ENCODE data around the gene UBE3A.
A peak's percentile ranks its signal among the peaks of the same experiment; 100 is the strongest.
"Not testable (repeated sequence)": the region's sequence is repeated elsewhere in the genome, so short reads cannot be mapped to it uniquely, and the experiment has no call there.

The UBE3A gene

DNA sequence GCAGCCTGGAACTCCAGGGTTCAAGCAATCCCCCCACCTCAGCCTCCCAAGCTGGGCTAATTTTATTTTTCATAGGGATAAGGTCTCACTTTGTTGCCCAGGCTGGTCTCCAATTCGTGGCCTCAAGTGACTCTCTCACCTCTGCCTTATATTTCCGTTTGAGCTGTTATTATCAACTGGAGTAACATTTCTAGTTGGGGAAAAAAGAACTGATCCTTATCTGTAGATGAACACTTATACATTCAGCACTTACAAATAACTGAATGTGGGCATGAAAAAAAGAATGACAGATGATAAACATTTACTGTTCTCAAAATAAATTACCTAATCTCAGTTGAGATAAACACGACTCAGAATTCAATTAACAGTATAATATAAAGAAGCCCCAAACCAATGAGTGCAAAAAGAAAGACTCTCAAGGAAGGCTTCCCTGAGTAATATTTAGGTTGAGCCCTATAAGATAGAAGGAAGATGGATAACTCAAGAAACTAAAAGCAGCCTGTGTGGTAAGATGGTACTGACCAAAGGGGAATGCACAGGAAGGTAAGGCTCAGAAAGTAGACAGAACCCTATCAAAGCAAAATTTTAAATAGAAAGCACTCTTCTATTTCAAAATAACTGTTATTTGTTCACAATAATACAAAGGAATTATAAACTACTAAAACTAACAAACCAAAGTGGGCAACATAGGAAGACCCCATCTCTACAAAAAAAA lies 11.8 kb downstream of the UBE3A start:
- no peak for TF ChIP-seq ZNF274 (IDR thresholded peaks at IDR 0.05; ENCODE audit: low read depth, low read length)

DNA sequence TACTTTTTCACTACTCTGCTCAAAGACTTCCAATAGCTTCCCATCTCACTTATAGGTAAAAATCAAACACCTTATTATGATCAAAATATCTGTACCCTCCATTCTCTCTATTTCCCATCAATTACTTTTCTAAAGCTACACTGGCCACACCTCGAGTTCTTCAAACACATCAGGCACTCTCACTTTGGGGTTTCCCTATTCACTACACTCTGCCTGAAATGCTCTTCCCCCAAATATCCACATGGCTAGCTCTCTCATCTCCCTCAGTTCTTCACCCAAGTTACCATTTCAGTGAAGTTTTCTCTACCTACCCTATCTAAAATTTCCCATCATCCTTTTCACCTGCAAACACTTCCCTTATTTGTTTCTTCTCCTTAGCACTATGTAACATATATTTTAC lies 14.8 kb downstream of the UBE3A start:
- no peak for TF ChIP-seq ZNF274 (IDR thresholded peaks at IDR 0.05; ENCODE audit: low read depth, low read length)

More for the DNA sequence above, 11.8 kb downstream of the UBE3A start:
- H3K4me3 ChIP-seq (ENCODE audit: low read length), result no peak overlapping the region

DNA sequence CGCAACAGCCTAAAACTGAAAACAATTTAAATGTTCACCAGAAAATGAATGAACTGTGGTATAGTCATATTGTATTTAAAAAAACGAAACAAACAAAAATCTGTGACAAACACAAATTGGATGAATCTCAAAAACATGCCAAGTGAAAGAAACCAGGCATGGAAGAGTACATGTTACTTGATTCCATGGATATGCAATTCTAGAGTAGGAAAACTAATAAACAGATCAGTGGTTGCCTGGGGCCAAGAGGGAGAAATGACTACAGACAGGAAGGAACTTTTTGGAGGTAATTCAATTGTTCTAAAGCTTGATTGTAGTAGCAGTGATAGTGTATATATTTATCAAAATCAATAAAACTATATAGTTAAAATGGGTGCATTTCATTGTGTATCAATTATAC lies 16.8 kb downstream of the UBE3A start:
- TF ChIP-seq ZNF274 (IDR thresholded peaks at IDR 0.05; ENCODE audit: low read depth, low read length), result no peak
- H3K4me3 ChIP-seq (ENCODE audit: low read length), result no peak overlapping the region

More for the DNA sequence above, 14.8 kb downstream of the UBE3A start:
- H3K4me3 ChIP-seq (ENCODE audit: low read length), result no peak overlapping the region

- no peak for TF ChIP-seq ZNF274 (IDR thresholded peaks at IDR 0.05; ENCODE audit: low read depth, low read length)
- no peak overlapping the region for H3K4me3 ChIP-seq (ENCODE audit: low read length)
Observed at GRCh38 chr15:25418202-25418601, 20.6 kb downstream of the UBE3A start.

DNA sequence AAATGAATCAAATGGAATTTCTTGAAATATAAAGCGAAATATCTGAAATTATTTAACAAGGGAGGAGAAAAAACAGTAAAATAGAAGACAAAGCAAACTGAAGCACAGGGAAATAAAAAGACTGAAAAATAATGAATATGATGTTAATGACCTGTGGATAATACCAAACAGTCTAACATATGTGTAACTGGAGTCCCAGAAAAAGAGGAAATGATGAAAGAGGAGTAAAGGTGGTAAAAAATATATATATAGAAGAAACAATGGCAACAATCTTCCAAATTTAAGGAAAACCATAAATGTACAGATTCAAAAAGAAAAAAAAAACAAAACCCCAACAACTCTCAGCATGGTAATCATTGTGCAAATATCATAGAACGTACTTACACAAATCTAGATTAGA lies 21.2 kb downstream of the UBE3A start:
- H3K4me3 ChIP-seq (ENCODE audit: low read length), result no peak overlapping the region
- TF ChIP-seq ZNF274 (IDR thresholded peaks at IDR 0.05; ENCODE audit: low read depth, low read length), result no peak

GRCh38 chr15:25416693-25417092 lies 22.1 kb downstream of the UBE3A start:
- peak overlapping the region; percentile 30; the same call in 1 of the 2 replicates for H3K4me3 ChIP-seq (ENCODE audit: low read length)
- TF ChIP-seq ZNF274 (IDR thresholded peaks at IDR 0.05; ENCODE audit: low read depth, low read length), result no peak

- no peak for TF ChIP-seq ZNF274 (IDR thresholded peaks at IDR 0.05; ENCODE audit: low read depth, low read length)
- no peak overlapping the region for H3K4me3 ChIP-seq (ENCODE audit: low read length)
Observed at GRCh38 chr15:25415707-25416106, 23.1 kb downstream of the UBE3A start.

- no peak for TF ChIP-seq ZNF274 (IDR thresholded peaks at IDR 0.05; ENCODE audit: low read depth, low read length)
- H3K4me3 ChIP-seq (ENCODE audit: low read length), result no peak overlapping the region
Observed at GRCh38 chr15:25415217-25415616, 23.6 kb downstream of the UBE3A start.

DNA sequence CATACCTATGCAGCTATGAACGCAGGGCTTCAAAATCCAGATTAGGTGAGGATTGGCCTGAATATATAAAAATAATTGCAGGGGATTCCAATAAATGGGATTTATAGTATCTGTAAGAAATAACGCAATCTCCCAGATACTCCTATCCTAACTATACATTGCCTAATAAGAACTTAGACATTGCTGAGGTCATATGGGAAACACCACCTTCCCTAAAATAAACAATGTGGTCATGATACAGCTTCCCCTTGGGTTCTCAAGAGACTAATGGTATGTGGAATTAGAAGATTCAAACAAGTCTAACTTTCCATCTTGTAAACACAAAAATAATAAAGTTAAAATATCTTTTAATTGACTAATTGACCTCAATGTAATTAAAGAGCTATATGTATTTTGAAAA lies 28.2 kb downstream of the UBE3A start:
- no peak for TF ChIP-seq ZNF274 (IDR thresholded peaks at IDR 0.05; ENCODE audit: low read depth, low read length)
- H3K4me3 ChIP-seq (ENCODE audit: low read length), result no peak overlapping the region

GRCh38 chr15:25409731-25410130 lies 29.1 kb downstream of the UBE3A start:
- H3K4me3 ChIP-seq (ENCODE audit: low read length), result not testable (repeated sequence)

DNA sequence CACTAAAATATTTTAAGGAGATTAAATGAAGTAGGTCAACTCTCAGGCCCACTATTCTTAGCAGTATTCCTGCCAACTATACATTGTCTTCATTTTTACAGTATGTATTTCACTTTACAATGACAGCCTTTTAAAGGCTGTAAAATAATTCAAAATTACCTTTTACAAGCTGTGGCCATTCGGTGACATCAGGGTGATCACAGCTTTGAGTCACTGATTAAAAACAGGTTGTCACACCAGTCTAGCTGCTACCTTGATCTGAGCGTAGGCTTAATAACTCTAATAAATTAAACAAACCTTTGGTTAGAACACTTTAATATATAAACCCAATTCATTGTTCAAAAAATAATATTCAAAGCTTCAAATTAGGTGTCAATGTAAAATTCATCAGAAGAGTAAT lies 29.9 kb downstream of the UBE3A start:
- no peak overlapping the region for H3K4me3 ChIP-seq (ENCODE audit: low read length)
- no peak for TF ChIP-seq ZNF274 (IDR thresholded peaks at IDR 0.05; ENCODE audit: low read depth, low read length)

- no peak overlapping the region for H3K4me3 ChIP-seq (ENCODE audit: low read length)
- TF ChIP-seq ZNF274 (IDR thresholded peaks at IDR 0.05; ENCODE audit: low read depth, low read length), result no peak
Observed at GRCh38 chr15:25408428-25408827, 30.4 kb downstream of the UBE3A start.

DNA sequence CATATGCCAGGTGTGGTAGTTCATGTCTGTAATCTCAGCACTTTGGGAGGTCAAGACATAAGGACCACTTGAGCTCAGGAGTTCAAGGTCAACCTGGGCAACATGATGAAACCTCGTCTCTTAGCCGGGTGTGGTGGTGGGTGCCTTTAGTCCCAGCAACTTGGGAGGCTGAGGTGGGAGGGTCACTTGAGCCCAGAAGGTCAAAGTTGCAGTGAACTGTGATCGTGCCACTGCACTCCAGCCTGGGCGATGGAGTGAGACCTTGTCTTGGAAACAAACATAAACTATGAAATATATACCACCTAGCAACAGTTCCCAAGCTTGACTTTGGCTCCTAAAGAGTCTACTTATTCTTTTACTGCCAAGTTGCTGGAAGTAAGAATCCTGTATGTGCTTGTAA lies 30.9 kb downstream of the UBE3A start:
- no peak for TF ChIP-seq ZNF274 (IDR thresholded peaks at IDR 0.05; ENCODE audit: low read depth, low read length)

DNA sequence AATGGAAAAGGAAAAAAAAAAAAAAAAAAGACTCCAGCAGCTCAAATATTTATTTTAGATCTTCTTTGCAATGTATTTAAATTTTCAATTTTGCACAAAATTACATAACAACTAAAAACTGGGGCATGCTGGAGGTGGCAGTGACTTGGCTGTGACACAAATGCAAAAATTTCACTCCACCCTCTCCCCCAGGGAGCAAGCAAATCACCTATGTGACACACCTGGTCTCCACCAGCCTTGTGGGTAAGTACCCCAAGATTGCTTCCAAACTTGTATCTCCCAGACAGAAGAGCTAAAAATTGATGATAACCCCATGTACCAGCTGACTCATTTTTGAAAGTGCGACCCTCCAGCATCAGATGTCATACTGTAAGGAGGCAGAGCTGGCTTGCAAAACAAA lies 32.0 kb downstream of the UBE3A start:
- H3K4me3 ChIP-seq (ENCODE audit: low read length), result no peak overlapping the region
- no peak for TF ChIP-seq ZNF274 (IDR thresholded peaks at IDR 0.05; ENCODE audit: low read depth, low read length)

More for the DNA sequence above, 30.9 kb downstream of the UBE3A start:
- H3K4me3 ChIP-seq (ENCODE audit: low read length), result no peak overlapping the region

DNA sequence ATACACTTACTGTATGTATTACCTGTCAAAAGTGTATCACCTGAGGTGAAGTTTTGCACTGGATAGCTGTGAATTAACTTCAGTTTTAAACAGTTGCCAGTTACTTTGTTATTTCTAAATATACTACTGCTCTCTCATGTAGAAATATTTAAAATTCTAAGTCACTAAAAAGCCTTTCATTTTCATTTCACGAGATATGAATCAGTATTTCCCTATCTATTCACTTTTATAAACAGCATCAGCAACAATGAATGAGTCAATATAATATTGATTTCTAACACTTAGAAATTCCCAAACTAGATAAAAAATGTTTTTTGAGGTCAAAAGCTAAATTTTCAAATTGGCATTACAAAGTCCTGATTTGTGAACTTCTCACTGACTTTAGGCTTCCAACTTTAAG lies 32.6 kb downstream of the UBE3A start:
- no peak overlapping the region for H3K4me3 ChIP-seq (ENCODE audit: low read length)
- no peak for TF ChIP-seq ZNF274 (IDR thresholded peaks at IDR 0.05; ENCODE audit: low read depth, low read length)

GRCh38 chr15:25403771-25404170 lies 35.1 kb downstream of the UBE3A start:
- H3K4me3 ChIP-seq (ENCODE audit: low read length), result no peak overlapping the region
- TF ChIP-seq ZNF274 (IDR thresholded peaks at IDR 0.05; ENCODE audit: low read depth, low read length), result no peak

All from GM08714 (cell line).